ENCODE measurements around the gene NRN1. TPM values are rescaled to one million over a fixed set of nuclear protein-coding genes. Genes with fewer than 3 reads are reported as not detected.

The NRN1 gene
- total RNA-seq, 1 experiment from 2014 or later: not detected

DNA sequence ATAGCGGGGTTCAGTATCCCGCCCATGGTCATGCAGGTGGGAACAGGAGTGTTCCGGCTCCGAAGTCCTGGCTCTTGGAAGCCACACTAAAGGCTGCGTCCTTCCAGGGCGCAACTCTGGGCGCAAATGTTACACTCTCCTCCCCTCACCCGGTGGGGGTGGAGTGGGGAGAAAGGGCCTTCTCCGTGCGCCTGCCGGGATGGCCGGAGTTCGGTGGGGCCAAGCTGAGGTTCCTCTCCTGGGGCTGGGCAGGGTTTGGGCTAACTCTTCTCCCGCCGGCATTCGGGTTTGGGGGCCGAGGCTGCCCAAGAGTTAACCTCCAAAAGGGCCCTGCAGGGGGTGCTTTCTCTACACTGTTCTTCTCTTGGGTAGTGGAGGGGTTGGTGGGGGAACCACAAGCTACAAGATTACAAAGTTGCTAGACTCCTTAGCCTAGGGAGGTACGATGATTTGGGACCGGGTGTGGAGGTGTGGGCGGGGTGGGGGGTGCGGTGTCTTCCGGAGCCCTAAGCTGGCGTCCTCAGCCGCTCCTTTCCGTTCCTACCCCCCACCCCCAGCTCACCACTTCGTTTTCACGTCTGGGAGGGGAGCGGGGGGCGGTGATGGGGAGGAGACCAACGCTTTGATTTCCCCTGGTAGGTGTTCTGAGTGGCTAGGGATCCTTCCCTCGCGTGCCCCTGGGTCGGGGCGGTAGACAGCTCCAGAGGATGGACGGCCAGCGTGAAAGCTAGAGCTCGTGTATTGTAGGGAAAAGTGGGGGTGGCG lies 12.3 kb downstream of the NRN1 start:
- Mint-ChIP-seq H3K27ac (ENCODE audit: unreplicated experiment) (no peak overlapping the region), H3K36me3 (ENCODE audit: insufficient read depth, unreplicated experiment) (no peaks in the 10 kb centered on the region), H3K27me3 (ENCODE audit: unreplicated experiment) (peaks cover 23% of the 10 kb centered on the region), H3K9me3 (ENCODE audit: low read depth, unreplicated experiment) (peaks cover 6% of the 10 kb centered on the region), H3K4me3 (ENCODE audit: low read depth, unreplicated experiment) (no peak overlapping the region), H3K4me1 (ENCODE audit: low read depth, unreplicated experiment) (no peaks in the 10 kb centered on the region)
- no TSS peak for BruUV-seq (replicated peaks)
- intact Hi-C loops (cut with micrococcal nuclease; ENCODE audit: unreplicated experiment): no loop called here
- DNase-seq: no peak
- CTCF ChIA-PET: no interaction called here
- TF ChIP-seq, protein P1, sequence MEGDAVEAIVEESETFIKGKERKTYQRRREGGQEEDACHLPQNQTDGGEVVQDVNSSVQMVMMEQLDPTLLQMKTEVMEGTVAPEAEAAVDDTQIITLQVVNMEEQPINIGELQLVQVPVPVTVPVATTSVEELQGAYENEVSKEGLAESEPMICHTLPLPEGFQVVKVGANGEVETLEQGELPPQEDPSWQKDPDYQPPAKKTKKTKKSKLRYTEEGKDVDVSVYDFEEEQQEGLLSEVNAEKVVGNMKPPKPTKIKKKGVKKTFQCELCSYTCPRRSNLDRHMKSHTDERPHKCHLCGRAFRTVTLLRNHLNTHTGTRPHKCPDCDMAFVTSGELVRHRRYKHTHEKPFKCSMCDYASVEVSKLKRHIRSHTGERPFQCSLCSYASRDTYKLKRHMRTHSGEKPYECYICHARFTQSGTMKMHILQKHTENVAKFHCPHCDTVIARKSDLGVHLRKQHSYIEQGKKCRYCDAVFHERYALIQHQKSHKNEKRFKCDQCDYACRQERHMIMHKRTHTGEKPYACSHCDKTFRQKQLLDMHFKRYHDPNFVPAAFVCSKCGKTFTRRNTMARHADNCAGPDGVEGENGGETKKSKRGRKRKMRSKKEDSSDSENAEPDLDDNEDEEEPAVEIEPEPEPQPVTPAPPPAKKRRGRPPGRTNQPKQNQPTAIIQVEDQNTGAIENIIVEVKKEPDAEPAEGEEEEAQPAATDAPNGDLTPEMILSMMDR (IDR thresholded peaks at IDR 0.05; ENCODE audit: unreplicated experiment): no peak

DNA sequence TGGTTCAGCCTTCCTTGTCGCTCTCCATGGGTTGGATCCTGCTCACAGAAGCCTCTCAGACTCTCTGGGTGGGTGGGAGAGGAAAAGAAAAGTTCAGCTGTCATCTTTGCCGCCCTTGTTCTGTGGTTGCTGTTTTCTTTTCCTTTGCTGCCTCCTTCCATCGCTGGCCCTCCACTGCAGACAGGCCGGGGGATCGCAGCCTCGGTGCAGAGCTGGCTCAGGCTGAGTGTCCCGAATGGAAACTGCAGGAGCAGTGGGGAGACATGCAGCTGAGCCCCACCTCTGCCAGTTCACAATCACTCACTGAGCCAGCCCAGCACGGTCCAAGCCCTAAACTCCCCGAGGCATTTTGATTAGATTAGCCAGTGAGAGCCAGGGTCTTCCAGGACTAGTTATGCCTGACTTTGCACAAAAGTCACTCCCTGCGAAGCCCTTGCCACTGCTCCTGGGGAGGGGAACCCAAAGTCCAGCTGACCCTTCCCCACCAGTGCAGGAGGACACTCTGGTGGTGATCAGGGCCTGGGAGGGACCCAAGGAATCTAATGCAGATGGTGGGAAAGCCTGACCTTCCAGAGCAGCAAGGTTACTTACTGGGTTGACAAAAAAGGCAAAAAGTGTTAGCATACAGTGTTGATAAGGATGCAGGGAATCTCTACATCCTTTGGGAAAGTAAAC lies 14.0 kb downstream of the NRN1 start:
- no peak overlapping the region for H3K4me3 Mint-ChIP-seq (ENCODE audit: low read depth, unreplicated experiment)
- H3K27ac Mint-ChIP-seq (ENCODE audit: unreplicated experiment): no peak overlapping the region
- H3K4me1 Mint-ChIP-seq (ENCODE audit: low read depth, unreplicated experiment): no peaks in the 10 kb centered on the region
- DNase-seq: no peak
- CTCF ChIA-PET: interaction anchor here (1.1 kb wide), 1 partner anchor 12 kb away, joined by 3 read pairs; no protein-coding TSS in a partner anchor
- intact Hi-C loops (cut with micrococcal nuclease; ENCODE audit: unreplicated experiment): no loop called here
- H3K27me3 Mint-ChIP-seq (ENCODE audit: unreplicated experiment): peaks cover 33% of the 10 kb centered on the region
- peaks cover 9% of the 10 kb centered on the region for H3K9me3 Mint-ChIP-seq (ENCODE audit: low read depth, unreplicated experiment)
- TF ChIP-seq, protein P1 (IDR thresholded peaks at IDR 0.05; ENCODE audit: unreplicated experiment): no peak
- no TSS peak for BruUV-seq (replicated peaks)
- H3K36me3 Mint-ChIP-seq (ENCODE audit: insufficient read depth, unreplicated experiment): no peaks in the 10 kb centered on the region

DNA sequence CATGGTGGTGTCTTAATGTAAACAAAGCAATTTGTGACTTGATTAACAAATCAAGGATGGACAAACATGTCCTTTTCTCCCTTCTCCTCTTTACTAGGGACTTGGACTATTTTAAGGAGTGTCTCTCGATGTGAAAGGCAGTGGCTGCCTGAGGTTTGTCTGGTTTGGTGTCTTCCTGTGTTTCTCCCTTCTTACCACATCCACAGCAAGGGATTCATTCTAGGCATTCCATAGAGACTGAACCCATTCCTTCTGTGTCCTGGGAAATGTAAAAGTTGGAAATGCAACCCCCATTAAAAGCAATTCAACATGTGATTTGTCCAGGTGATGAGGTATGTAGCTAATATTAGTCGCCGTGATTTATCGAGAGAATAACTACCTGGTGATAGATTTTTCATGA lies 15.9 kb downstream of the NRN1 start:
- no peaks in the 10 kb centered on the region for H3K36me3 Mint-ChIP-seq (ENCODE audit: insufficient read depth, unreplicated experiment)
- no peak overlapping the region for H3K27ac Mint-ChIP-seq (ENCODE audit: unreplicated experiment)
- CTCF ChIA-PET: no interaction called here
- H3K9me3 Mint-ChIP-seq (ENCODE audit: low read depth, unreplicated experiment): peaks cover 9% of the 10 kb centered on the region
- no peak overlapping the region for H3K4me3 Mint-ChIP-seq (ENCODE audit: low read depth, unreplicated experiment)
- TF ChIP-seq, protein P1 (IDR thresholded peaks at IDR 0.05; ENCODE audit: unreplicated experiment): no peak
- peaks cover 33% of the 10 kb centered on the region for H3K27me3 Mint-ChIP-seq (ENCODE audit: unreplicated experiment)
- BruUV-seq (replicated peaks): no TSS peak
- intact Hi-C loops (cut with micrococcal nuclease; ENCODE audit: unreplicated experiment): no loop called here
- DNase-seq: no peak
- H3K4me1 Mint-ChIP-seq (ENCODE audit: low read depth, unreplicated experiment): no peaks in the 10 kb centered on the region

DNA sequence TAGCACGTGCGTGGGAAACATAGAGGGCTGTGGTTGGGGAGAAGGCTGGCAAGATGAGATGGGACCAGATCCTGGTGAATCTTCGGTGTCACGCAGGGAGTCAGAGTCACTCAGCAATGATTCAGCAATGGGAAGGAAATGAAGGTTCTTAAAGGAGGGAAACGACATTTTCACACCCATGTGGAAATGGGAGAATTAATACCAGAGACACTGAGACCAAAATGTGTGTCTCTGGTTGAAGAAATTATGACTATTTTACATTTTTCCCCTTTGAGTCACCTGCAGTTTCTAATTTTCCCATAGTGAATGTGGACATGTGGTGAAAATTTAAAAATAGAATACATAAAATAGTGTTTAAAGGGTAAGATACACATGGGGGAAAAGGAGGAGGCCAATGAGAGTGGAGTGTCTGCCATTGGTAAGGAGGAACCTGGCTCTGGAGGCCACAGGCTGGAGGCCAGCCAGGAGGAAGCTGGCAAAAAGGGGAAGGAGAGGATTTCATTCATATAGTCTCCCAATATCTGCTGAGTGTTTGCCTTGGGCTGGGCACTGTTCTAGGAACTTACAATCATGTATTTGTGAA lies 17.5 kb downstream of the NRN1 start:
- Mint-ChIP-seq H3K36me3 (ENCODE audit: insufficient read depth, unreplicated experiment) (no peaks in the 10 kb centered on the region), H3K27ac (ENCODE audit: unreplicated experiment) (no peak overlapping the region), H3K4me1 (ENCODE audit: low read depth, unreplicated experiment) (no peaks in the 10 kb centered on the region), H3K4me3 (ENCODE audit: low read depth, unreplicated experiment) (no peak overlapping the region), H3K27me3 (ENCODE audit: unreplicated experiment) (peaks cover 36% of the 10 kb centered on the region), H3K9me3 (ENCODE audit: low read depth, unreplicated experiment) (peaks cover 7% of the 10 kb centered on the region)
- DNase-seq: no peak
- no TSS peak for BruUV-seq (replicated peaks)
- TF ChIP-seq, protein P1 (IDR thresholded peaks at IDR 0.05; ENCODE audit: unreplicated experiment): no peak
- CTCF ChIA-PET: no interaction called here
- intact Hi-C loops (cut with micrococcal nuclease; ENCODE audit: unreplicated experiment): no loop called here

All from Calu3 (cell line).